ENCODE results near the gene WFIKKN1. TPM values are rescaled to one million over a fixed set of nuclear protein-coding genes. Genes with fewer than 3 reads are reported as not detected.

WFIKKN1 gene, protein sequence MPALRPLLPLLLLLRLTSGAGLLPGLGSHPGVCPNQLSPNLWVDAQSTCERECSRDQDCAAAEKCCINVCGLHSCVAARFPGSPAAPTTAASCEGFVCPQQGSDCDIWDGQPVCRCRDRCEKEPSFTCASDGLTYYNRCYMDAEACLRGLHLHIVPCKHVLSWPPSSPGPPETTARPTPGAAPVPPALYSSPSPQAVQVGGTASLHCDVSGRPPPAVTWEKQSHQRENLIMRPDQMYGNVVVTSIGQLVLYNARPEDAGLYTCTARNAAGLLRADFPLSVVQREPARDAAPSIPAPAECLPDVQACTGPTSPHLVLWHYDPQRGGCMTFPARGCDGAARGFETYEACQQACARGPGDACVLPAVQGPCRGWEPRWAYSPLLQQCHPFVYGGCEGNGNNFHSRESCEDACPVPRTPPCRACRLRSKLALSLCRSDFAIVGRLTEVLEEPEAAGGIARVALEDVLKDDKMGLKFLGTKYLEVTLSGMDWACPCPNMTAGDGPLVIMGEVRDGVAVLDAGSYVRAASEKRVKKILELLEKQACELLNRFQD
- total RNA-seq, result 1.5 TPM

DNA sequence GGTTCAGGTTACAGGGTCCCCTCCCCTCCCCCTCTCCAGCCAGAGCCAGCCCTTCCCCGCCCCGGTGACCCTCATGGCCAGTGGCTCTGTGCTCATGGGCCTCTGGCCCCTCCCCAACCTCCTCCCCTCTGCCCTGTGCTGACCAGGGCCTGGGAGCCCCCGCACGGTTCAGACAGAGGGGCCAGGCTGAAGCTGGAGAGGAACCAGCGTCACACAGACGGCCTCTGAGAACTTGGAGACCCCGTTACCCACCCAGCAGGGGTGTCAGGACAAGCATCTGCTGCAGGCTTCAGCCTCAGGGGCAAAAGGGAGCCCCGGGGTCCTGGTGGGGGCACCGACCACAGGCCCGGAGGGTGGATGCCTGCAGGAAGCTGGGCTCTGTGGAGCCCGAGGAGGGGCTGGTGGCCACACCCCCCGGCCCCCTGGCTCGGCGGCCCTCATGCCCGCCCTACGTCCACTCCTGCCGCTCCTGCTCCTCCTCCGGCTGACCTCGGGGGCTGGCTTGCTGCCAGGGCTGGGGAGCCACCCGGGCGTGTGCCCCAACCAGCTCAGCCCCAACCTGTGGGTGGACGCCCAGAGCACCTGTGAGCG lies at the start of gene WFIKKN1:
WFIKKN1 (plus strand) TSS at position 171 of the 591 bp plus-strand sequence; CDS start at position 440, 269 bp downstream.
- intact Hi-C loops (cut with DNase I), result no loop called here
- ATAC-seq, result peak; percentile 11
- peak; percentile 55 for DNase-seq (ENCODE audit: low spot score)

DNA sequence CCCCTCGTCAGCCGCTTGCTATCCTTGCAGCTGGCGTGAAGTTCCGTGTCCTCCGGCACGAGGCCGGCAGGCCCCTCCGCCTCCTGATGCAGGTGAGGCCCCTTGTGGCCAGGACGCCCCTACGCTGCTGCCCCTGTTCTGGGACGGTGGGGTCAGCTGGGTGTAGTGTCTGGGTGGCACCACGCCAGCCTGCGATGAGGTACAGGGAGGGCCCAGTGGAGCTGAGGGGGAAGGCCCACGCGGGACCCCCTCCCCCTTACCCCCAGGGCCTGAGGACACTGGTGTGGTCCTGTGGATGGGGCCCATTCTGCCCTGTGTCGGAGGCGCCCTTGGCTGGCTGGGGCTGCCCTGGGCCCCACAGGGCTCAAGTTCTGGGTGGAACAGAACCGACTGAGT lies 48.6 kb upstream of the WFIKKN1 start:
- ATAC-seq, result no peak
- no peak for DNase-seq (ENCODE audit: low spot score)
- intact Hi-C loops (cut with DNase I), result loop anchor here (10.0 kb wide), 1 partner anchor 73 kb away; no protein-coding TSS in a partner anchor

DNA sequence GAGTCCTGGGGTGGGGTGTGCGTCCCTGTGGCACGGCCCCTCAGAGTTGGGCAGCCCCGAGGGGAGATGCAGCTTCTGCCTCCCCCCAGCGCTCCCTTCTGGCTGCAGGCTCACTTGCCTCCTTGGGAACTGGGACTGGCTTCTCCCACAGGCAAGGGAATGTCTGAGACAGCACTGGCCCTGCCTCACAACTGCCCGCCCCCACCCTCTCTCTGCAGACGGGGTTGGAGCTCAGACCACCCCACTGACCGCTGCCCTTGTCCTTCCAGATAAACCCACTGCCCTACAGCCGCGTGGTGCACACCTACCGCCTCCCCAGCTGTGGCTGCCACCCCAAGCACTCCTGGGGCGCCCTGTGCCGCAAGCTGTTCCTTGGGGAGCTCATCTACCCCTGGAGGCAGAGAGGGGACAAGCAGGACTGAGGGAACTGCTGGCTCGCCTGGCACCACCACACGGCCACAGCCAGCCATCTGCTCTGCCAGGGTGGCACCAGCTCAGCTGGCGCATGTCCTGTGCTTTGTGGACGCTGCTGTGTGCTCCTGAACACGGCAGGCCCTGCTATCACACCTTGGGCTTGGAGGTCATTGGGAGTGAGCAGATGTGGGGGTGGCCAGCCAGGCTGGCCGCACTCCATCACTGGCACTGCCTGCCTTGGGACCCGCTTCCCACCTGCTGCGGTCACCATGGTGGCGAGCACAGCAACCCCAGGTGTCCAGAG lies 48.0 kb upstream of the WFIKKN1 start:
- intact Hi-C loops (cut with DNase I), result loop anchor here (10.0 kb wide), 1 partner anchor 72 kb away; no protein-coding TSS in a partner anchor
- DNase-seq (ENCODE audit: low spot score), result no peak
- ATAC-seq, result no peak

DNA sequence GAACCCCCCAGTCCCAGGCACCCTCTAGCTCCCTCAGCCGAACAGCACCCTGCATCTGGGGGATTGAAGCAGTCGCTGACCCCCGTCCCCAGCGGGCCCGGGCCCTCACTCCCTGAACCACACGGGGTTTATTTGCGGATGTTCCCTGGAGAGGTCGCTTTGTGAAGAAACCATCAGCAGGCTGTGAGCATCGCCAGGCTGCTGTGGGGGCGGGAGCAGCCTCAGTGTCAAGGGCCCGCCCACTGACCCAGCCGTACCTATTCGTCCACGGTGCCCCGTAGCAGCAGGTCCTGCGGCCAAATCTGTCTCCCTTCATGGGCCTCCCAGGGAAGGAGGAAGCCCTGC lies 47.3 kb upstream of the WFIKKN1 start:
- ATAC-seq (no peak), DNase-seq (ENCODE audit: low spot score) (no peak)
- intact Hi-C loops (cut with DNase I), result loop anchor here (10.0 kb wide), 1 partner anchor 71 kb away; no protein-coding TSS in a partner anchor

DNA sequence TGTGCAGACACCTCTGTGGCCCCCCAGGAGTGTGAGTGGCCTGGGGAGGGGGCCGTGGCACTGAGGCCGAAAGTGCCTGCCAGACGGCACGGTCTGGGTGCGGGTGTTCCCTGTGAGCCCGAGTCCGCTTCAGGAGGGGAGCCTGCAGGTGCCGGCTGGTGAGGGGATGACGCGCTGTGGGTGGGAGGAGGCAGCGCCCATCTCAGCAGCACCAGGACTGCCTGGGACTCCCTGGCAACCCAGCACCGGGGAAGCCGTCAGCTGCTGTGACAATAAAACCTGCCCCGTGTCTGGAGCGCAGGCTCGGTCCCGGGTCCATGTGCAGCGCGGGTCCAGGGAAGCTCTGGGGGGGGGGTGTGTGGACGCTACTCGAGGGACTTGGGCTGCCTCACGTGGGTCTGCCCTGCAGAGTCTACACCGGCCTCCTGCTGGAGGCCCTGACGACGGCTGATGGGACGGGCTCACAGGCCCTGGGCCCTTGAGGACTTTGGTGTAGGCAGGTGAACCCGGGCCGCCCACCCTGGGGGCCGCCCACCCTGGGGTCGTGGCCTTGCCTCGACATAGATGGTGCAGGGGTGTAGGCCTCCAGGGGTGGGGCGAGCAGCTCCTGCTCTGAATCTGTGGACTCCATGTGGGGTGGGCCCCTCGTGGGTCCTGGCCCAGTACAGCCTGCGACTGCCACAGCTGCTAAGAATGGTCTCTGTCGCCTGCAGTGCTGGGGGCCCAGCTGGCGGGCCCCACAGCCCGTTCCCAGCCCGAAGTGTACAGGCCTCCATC lies 46.8 kb upstream of the WFIKKN1 start:
- no peak for ATAC-seq
- DNase-seq (ENCODE audit: low spot score), result no peak
- intact Hi-C loops (cut with DNase I), result loop anchor here (10.0 kb wide), 1 partner anchor 71 kb away; no protein-coding TSS in a partner anchor

DNA sequence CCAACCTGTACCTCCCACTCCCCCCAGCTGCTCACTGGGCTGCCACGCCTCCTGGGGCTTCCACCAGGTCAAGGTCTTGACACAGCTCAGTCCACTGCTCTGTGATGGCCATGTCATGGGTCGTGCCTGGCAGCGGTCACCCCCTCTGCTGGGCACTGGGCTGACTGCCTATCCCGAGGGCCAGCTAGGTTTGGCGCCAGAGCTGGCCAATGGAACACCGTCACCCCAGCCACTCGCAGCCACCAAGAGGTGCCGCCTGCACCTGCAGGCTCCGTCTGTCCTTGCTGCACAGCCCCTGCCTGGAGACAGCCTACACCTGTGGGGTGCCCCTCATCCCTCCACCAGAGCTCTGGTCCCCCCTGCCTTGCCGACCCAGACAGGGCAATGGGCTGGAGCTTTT lies 45.4 kb upstream of the WFIKKN1 start:
- intact Hi-C loops (cut with DNase I), result loop anchor here (10.0 kb wide), 1 partner anchor 69 kb away; no protein-coding TSS in a partner anchor
- ATAC-seq (no peak), DNase-seq (ENCODE audit: low spot score) (no peak)

DNA sequence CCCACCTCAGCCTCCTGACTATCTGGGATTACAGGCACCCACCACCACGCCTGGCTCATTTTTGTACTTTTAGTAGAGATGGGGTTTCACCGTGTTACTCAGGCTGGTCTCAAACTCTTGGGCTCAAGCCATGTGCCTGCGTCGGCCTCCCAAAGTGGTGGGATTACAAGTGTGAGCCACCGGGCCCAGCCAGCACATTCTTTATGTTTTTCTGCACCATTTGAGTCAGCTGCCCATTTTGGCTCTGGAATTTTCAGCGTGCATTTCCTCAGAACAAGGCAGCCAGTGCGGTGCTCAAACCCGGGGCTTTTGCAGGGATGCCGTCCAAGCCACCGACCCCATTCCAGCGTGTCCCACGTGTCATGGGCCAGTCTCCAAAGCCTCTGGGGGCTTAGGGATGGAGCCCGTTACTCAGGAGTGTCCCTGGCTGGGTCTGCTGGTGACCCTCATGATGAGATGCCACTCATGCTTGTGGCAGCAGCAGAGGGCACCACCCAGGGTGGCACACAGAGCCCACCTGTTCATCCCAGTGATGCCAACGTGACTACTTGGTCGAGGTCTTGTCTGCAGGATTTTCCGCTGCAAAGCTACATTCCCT lies 44.6 kb upstream of the WFIKKN1 start:
- DNase-seq (ENCODE audit: low spot score) (no peak), ATAC-seq (no peak)
- intact Hi-C loops (cut with DNase I), result loop anchor here (10.0 kb wide), 1 partner anchor 69 kb away; no protein-coding TSS in a partner anchor

DNA sequence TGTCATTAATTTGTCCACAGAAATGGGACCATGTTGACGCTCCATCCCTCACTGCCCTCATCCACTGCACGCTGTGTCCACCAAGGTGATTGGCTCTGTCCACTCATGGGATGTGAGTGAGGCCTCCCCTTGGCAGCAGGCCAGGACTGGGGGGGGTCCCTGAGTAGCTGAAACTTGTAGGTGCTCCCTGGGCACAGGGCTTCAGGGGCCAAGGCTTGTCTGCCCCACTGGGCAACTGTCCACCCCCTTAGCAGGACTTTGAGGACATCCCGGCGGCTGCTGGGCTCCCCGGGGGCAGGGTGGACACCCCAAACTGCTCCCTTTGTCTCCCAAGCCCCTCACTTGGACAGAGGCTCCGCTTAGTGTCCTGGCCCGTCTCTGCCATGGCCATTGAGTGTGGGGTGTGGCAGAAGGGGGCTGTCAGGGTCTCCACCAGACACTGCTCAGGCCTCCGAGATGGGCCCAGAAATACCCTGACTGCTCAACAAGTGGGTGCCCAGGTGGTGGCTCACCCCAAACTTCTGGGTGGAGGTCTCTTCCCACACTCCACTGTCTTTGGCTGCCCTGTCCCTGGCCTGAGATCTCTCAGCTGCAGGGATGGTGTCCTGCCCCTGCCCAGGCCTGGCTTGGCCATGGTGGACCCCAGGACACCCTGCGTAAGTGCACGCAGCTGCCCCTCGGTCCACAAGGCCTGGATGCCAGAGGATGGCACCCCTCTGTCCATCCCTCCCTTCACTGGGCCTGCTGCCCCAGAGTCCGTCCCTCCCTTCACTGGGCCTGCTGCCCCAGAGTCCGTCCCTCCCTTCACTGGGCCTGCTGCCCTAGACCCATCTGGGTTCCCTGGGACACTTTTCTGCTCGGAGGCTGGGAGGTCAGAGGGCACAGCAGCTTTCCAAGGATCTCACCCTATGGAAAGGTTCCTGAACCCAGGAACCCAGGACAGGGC lies 43.9 kb upstream of the WFIKKN1 start:
- no peak for ATAC-seq
- DNase-seq (ENCODE audit: low spot score), result no peak
- intact Hi-C loops (cut with DNase I), result loop anchor here (10.0 kb wide), 1 partner anchor 68 kb away; no protein-coding TSS in a partner anchor

DNA sequence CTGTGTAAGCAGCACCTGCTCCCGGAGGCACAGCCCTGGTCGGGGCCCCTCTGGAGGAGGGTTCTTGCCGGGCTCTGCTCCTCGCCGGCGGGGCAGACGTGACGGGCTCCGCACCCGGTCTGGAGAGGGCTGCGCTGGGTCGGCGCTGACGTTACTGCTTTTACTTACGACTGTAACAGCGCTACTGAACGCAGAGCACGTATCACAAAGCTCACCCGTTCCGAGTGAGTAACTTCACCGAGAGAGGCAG lies 42.2 kb upstream of the WFIKKN1 start:
- DNase-seq (ENCODE audit: low spot score), result peak; percentile 68
- no peak for ATAC-seq
- intact Hi-C loops (cut with DNase I), result loop anchor here (10.0 kb wide), 1 partner anchor 66 kb away; no protein-coding TSS in a partner anchor

DNA sequence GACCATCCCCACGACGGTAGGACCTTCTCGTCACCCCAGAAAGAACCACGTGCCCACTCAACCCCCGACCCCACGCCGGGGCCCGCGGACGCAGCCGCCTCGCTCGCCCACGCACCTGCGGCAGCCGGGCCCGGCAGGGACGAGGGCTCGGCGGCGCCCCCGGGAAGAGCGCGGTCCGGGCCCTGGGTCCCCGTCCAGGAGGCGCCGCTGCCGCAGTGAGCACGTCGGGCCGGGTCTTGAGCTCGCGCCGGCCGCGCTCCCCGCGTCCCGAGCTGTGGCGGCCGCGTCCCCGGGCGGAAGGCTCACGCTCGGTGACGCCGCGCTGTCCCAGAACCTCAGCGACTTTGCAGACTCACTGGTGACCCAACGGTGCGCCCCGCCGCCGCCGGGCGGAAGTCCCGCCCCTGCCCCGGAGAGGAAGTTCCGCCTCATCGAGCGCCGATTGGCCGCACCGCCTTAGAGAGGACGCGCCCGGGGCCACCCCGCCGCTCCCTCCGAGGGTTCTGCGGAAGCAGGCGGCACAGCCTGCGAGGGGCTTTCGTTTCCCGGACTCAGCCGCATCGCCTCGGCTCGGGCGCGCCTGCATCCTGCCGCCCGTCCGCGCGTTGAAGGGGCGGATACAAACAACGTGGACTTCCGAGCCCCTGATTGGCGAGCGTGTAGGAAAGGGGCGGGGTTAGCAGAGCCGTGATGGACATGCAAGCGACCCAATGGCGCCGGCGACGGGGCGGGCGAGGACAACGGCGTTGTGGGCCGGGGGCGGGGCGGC lies 41.7 kb upstream of the WFIKKN1 start:
- ATAC-seq (peak; percentile 94), DNase-seq (ENCODE audit: low spot score) (peak; percentile 99)
- intact Hi-C loops (cut with DNase I), result loop anchor here (10.0 kb wide), 1 partner anchor 66 kb away; no protein-coding TSS in a partner anchor

DNA sequence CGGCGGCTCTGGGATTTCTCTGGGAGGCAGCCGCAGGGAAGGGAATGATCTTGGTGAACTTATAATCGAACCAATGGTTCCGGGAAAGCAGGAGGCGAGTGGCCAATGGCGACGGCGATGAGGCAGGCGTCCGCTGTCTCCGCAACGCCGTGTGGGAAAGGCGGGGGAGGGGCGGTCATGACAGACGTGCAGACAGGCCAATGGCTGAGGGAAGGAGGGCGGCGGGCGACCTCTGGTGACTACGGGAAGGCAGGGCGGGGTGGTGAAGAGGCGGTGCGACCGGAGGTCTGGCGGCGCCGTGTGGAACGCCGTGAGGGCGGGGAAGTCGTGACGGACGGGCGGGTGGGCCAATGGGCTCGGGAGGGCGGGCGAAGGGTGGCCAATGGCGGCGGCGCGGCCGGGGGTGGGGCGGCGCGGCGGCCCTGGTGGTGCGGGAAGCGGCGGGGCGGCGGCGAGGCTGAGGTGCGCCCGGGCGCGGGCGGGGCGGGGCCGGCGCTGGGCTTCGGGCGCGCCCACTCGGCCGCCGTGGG lies 41.1 kb upstream of the WFIKKN1 start, which contains the start of gene RAB40C:
RAB40C (plus strand) TSS at position 409 of the 530 bp plus-strand sequence. CDS start 226 bp downstream, outside the sequence.
- intact Hi-C loops (cut with DNase I), result loop anchor here (10.0 kb wide), 1 partner anchor 65 kb away; no protein-coding TSS in a partner anchor
- ATAC-seq (peak; percentile 97), DNase-seq (ENCODE audit: low spot score) (peak; percentile 100)

DNA sequence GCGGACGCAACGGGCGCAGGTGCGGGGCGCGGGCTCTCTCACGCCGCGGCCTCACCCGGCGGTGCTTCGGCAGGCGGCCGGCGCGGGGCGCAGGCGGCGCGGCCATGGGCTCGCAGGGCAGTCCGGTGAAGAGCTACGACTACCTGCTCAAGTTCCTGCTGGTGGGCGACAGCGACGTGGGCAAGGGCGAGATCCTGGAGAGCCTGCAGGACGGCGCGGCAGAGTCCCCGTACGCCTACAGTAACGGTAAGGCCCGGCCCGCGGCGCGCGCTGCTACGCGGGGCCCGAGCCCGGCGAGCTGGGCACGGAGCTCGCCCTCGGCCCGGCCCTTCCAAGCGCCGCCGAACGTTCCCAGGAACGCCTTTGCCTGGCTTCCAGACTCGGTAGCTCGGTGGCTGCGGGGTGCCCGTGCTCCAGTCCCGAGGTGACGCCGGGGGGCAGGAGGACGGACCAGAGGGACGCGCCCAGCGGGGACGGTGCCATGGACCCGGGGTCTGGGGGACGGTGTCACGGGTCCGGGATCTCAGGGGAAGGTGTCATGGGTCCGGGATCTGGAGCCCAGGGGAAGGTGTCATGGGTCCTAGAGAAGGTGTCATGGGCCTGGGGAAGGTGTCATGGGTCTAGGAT lies 40.5 kb upstream of the WFIKKN1 start:
- no peak for ATAC-seq
- peak; percentile 75 for DNase-seq (ENCODE audit: low spot score)
- intact Hi-C loops (cut with DNase I), result no loop called here

DNA sequence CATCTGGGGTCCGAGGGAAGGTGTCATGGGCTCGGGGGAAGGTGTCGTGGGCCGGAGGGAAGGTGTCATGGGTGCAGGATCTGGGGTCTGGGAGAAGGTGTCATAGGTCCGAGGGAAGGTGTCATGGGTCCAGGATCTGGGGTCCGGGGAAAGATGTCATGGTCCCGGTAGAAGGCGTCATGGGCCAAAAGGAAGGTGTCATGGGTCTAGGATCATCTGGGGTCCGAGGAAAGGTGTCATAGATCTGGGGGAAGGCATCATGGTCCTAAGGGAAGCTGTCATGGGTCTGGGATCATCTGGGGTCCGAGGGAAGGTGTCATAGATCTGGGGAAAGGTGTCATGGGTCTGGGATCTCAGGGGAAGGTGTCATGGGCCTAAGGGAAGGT lies 40.0 kb upstream of the WFIKKN1 start:
- intact Hi-C loops (cut with DNase I), result no loop called here
- ATAC-seq (no peak), DNase-seq (ENCODE audit: low spot score) (no peak)

DNA sequence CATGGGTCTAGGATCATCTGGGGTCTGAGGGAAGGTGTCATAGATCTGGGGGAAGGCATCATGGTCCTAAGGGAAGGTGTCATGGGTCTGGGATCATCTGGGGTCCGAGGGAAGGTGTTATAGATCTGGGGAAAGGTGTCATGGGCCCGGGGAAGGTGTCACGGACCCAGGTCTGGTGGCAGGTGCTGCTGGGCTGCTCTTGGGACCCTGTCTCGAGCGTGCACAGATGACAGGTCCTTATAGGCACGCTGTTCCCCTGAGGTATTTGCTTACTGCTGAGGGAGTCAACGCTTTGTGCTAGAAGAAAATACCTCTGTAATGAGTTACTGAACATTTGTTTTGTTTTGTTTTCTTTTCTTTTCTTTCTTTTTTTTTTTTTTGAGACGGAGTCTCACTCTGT lies 39.6 kb upstream of the WFIKKN1 start:
- no peak for DNase-seq (ENCODE audit: low spot score)
- no peak for ATAC-seq
- intact Hi-C loops (cut with DNase I), result no loop called here

DNA sequence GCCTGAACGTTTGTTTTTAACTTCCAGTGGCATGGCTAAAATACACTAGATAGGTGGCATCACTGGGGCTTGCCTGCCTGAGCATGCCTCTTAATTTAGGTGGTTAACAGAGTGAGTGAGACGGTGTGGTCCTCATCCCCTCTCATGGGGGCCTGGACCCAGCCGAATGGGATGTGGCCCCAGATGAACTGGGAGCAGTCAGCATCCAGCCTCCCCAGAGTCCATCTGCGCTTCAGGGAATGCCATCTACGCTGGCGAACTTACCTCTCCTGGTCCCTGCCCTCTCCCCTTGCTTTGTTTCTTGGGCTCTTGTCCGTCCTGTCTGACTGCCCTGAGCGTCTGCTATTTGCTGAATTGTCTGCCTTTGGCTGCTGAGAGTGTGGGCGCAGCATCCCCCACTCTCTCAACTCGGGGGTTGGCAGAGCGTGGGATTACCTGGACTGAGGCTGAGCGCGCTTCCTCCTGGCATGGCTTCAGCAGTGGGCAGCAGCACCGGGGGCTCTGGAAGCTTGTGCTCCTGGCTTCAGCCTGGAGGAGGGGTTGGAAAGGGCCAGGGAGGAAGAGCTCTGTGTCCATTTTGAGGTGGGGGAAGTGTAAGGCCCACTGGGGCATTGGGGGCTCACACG lies 38.8 kb upstream of the WFIKKN1 start:
- DNase-seq (ENCODE audit: low spot score), result no peak
- intact Hi-C loops (cut with DNase I), result no loop called here

More for the DNA sequence above, 38.8 kb upstream of the WFIKKN1 start:
- no peak for ATAC-seq
